MM.1S (cell line): ENCODE data around the gene TCAF2.
"Not testable (repeated sequence)": the region's sequence is repeated elsewhere in the genome, so short reads cannot be mapped to it uniquely, and the experiment has no call there.

Experiments used
- DNase-seq: peaks from one replicate; pipeline ENCODE4 v3.0.0-alpha.2; 2015
- H2AFZ ChIP-seq: fragments of 300-600 bp; sonication (generic); 2 replicates; pipeline ENCODE4 v1.6.0; 2016; ENCODE audit warnings: antibody characterized with exemption, low read length
- H3F3A ChIP-seq: fragments of 300-600 bp; sonication (generic); 2 replicates; pipeline ENCODE4 v1.6.1; 2016; ENCODE audit warnings: mild to moderate bottlenecking, antibody characterized with exemption, low read length, moderate library complexity, mixed read lengths; ENCODE audit not compliant: insufficient read depth
- H3K27ac ChIP-seq: fragments of 300-600 bp; sonication (generic); 2 replicates; pipeline ENCODE4 v1.5.1; 2016; ENCODE audit warnings: mild to moderate bottlenecking, low read length
- H3K27me3 ChIP-seq: fragments of 300-600 bp; sonication (generic); replicated peaks from 2 replicates; pipeline ENCODE4 v1.6.0; 2016; ENCODE audit warnings: low read length; ENCODE audit not compliant: insufficient read depth
- H3K36me3 ChIP-seq: fragments of 300-600 bp; sonication (generic); replicated peaks from 2 replicates; pipeline ENCODE4 v1.6.1; 2016; ENCODE audit warnings: mild to moderate bottlenecking, low read length, mixed read lengths; ENCODE audit not compliant: insufficient read depth
- H3K4me1 ChIP-seq: fragments of 300-600 bp; sonication (generic); 2 replicates; pipeline ENCODE4 v1.6.1; 2016; ENCODE audit warnings: low read length, mixed read lengths
- H3K4me2 ChIP-seq: fragments of 300-600 bp; sonication (generic); 2 replicates; pipeline ENCODE4 v1.6.0; 2016; ENCODE audit warnings: low read depth, low read length
- H3K4me3 ChIP-seq: fragments of 300-600 bp; sonication (generic); 2 replicates; pipeline ENCODE4 v1.5.1; 2016; ENCODE audit warnings: low read length, mixed read lengths
- H3K79me2 ChIP-seq: fragments of 300-600 bp; sonication (generic); 2 replicates; pipeline ENCODE4 v1.6.1; 2016; ENCODE audit warnings: mixed run types, low read length, mixed read lengths
- H3K9ac ChIP-seq: fragments of 300-600 bp; sonication (generic); 2 replicates; pipeline ENCODE4 v1.6.1; 2016; ENCODE audit warnings: low read length, mixed read lengths
- H3K9me2 ChIP-seq: fragments of 300-600 bp; sonication (generic); replicated peaks from 2 replicates; pipeline ENCODE4 v1.6.1; 2016; ENCODE audit warnings: mild to moderate bottlenecking, low read length, mixed read lengths; ENCODE audit not compliant: insufficient read depth
- H3K9me3 ChIP-seq: fragments of 300-600 bp; sonication (generic); replicated peaks from 2 replicates; pipeline ENCODE4 v1.6.1; 2016; ENCODE audit warnings: mild to moderate bottlenecking, low read length, mixed read lengths; ENCODE audit not compliant: insufficient read depth
- H4K20me1 ChIP-seq: fragments of 300-600 bp; sonication (generic); 2 replicates; pipeline ENCODE4 v1.6.1; 2016; ENCODE audit warnings: mild to moderate bottlenecking, low read length, moderate library complexity, mixed read lengths; ENCODE audit not compliant: insufficient read depth

Gene TCAF2

GRCh38 chr7:143617204-143617603, 3.6 kb upstream of the TCAF2 start:
- not testable (repeated sequence) for H4K20me1 ChIP-seq, H3K9ac ChIP-seq, DNase-seq, H3F3A ChIP-seq, H3K27ac ChIP-seq, H2AFZ ChIP-seq, H3K4me3 ChIP-seq, H3K27me3 ChIP-seq, H3K9me3 ChIP-seq, H3K36me3 ChIP-seq, H3K79me2 ChIP-seq, H3K9me2 ChIP-seq, H3K4me2 ChIP-seq, H3K4me1 ChIP-seq

DNA sequence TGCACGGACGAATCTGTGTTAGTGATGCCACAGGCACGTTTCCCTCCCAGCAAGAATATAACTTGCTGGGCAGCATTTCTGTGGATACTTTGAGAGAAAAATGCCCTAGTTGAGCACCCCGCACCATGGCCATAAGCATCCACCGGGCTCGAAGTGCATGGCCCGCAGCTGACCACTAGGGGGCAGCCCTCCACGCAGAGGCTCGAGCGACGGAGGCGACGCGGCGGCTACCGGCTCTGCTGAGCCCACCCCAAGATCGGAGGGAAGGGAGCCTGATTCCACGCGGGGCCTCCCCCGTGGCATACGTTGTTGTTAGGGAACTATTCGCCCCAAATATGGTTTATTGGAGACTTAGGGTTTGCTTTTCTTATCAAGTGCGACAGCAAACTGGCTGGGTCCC, 716 bp upstream of the TCAF2 start:
- H3K36me3 ChIP-seq, H3K4me2 ChIP-seq, H2AFZ ChIP-seq, H3K9me3 ChIP-seq, H3K9me2 ChIP-seq, H3K4me1 ChIP-seq, H3K9ac ChIP-seq, H3K79me2 ChIP-seq, H3K27me3 ChIP-seq, H3K27ac ChIP-seq, DNase-seq, H3F3A ChIP-seq, H3K4me3 ChIP-seq, H4K20me1 ChIP-seq: not testable (repeated sequence)

DNA sequence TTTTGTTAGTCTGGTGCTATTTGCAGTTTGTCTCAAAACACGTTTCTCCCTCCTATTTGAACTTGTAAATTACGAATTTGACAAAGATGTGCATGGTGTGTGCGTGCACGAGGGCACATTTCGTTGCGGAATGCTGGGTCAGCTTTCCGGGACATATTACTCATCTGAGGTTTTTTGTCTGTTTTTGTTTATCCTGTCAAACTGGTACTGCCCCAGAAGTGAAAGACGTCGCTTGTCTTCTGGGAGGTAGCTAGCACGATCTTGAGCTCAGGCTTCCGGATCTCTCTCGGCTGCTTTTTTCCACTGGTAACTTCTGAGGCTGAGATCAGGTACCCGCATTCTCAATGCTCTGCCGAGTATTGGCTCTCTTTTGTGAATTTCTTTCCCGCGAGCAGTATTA, 401 bp downstream of the TCAF2 start:
- not testable (repeated sequence) for H3K4me3 ChIP-seq, H3K27ac ChIP-seq, H3K36me3 ChIP-seq, H3K9me3 ChIP-seq, H3K27me3 ChIP-seq, DNase-seq, H3K4me2 ChIP-seq, H4K20me1 ChIP-seq, H3K9me2 ChIP-seq, H3K9ac ChIP-seq, H3F3A ChIP-seq, H3K4me1 ChIP-seq, H2AFZ ChIP-seq, H3K79me2 ChIP-seq

DNA sequence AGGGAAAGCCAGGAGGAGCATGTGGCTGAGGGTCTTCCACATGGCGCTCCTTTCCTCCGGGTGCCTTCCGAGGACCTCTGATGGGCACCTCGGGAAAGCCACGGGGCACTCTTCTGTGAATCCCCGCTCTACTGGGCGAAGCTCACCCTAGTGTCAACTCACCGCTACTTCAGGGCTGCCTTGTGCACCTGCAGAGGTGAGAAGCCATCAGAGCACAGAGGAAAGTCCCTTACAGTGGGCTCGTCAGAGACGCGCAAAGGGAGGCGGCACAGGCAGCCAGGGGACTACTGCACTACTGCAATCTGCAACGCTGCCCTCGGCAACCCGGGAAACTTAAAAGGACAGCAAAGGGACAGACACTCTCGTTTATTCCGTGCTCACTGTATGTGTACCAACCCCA, 1.4 kb downstream of the TCAF2 start:
- H4K20me1 ChIP-seq, H3K4me3 ChIP-seq, H3K9me3 ChIP-seq, H3K27me3 ChIP-seq, H3K27ac ChIP-seq, H3K4me1 ChIP-seq, H2AFZ ChIP-seq, H3K79me2 ChIP-seq, H3K36me3 ChIP-seq, H3K9me2 ChIP-seq, H3K9ac ChIP-seq, H3K4me2 ChIP-seq, DNase-seq, H3F3A ChIP-seq: not testable (repeated sequence)

- not testable (repeated sequence) for H3K4me3 ChIP-seq, DNase-seq, H3K9me3 ChIP-seq, H3F3A ChIP-seq, H3K9ac ChIP-seq, H3K36me3 ChIP-seq, H2AFZ ChIP-seq, H3K27me3 ChIP-seq, H3K27ac ChIP-seq, H3K79me2 ChIP-seq, H4K20me1 ChIP-seq, H3K9me2 ChIP-seq, H3K4me1 ChIP-seq, H3K4me2 ChIP-seq
Measured at GRCh38 chr7:143630653-143631052, 9.9 kb downstream of the TCAF2 start.

DNA sequence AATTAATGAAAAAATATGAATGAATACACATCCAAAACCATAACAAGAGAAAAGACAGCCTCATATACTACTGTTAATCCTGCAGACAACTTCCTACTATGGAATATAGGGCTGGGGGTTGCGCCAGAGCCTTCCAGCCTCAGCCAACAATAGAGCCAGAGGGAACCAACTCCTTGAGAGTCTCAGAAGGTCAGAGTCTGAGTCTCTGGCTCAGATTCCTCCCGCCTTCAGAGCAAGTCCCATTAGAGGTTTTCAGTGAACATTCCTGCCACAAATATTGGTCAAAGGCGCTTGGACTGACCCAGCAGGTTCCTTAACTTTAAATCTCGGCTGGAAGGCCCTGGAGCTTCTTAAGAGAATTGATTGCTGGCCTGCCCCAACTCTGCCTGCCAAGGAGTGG, 11.7 kb downstream of the TCAF2 start:
- not testable (repeated sequence) for H3K4me3 ChIP-seq, H3K4me1 ChIP-seq, H3F3A ChIP-seq, H3K9me2 ChIP-seq, H4K20me1 ChIP-seq, H3K36me3 ChIP-seq, H2AFZ ChIP-seq, H3K79me2 ChIP-seq, H3K4me2 ChIP-seq, H3K9me3 ChIP-seq, DNase-seq, H3K27me3 ChIP-seq, H3K9ac ChIP-seq, H3K27ac ChIP-seq

- not testable (repeated sequence) for H4K20me1 ChIP-seq, H2AFZ ChIP-seq, H3K9me3 ChIP-seq, H3F3A ChIP-seq, H3K27ac ChIP-seq, H3K27me3 ChIP-seq, H3K4me1 ChIP-seq, H3K36me3 ChIP-seq, H3K79me2 ChIP-seq, DNase-seq, H3K9me2 ChIP-seq, H3K4me2 ChIP-seq, H3K4me3 ChIP-seq, H3K9ac ChIP-seq
Measured at GRCh38 chr7:143633013-143633618, 12.3 kb downstream of the TCAF2 start.

DNA sequence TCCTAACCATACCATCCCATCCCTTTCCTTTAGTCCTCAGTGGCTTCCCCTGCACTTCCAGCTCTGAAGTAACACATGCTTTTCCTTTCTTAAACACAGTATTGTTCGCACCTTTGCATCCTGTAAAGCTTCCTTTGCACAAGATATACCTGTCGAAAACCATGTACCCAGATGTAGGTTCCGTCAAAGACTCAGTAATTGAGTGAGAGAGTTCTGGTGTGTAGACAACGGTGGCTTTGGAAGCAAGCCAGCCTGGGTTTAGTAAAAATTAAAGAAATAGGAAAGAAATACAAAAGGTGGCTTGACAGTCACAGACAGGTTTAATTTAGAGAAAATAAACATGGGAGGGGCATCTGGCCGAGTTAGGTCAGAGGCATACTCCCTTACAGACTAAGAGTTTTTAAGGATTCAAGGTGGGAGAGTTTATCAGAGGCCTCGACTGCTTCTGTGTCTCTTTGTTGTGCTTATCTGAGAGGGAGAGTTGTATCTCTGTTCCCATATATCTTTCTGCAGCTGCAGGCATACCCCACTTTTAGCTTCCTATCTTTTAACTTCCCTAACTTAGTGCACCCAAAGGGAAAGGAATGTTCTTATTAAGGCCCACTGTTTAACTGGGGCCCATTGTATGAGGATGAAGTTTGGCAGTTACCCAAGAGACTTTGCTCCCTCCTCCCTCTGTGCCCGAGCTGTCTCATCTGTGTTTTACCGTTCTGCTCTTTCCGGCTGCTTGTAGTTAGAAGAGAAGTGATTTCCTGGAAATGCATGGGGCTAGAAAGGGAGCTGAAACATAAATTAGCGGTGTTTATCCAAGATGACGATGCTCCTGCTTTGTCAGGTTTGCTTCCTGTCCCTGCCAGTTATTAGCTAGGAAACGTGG, 14.8 kb downstream of the TCAF2 start:
- H3K4me2 ChIP-seq, H3K9me2 ChIP-seq, H3K79me2 ChIP-seq, H2AFZ ChIP-seq, H3K27me3 ChIP-seq, H3K4me3 ChIP-seq, DNase-seq, H3K4me1 ChIP-seq, H3K9me3 ChIP-seq, H3F3A ChIP-seq, H3K36me3 ChIP-seq, H3K27ac ChIP-seq, H3K9ac ChIP-seq, H4K20me1 ChIP-seq: not testable (repeated sequence)
